Hepatocyte (in vitro differentiated cells): ENCODE data around the gene RYK. TPM values are rescaled to one million over a fixed set of nuclear protein-coding genes. Genes with fewer than 3 reads are reported as not detected.

Experiments used
- DNase-seq: peaks from one replicate; pipeline ENCODE4 v3.0.0-alpha.2; 2016; ENCODE audit warnings: low spot score
- H2AFZ ChIP-seq: fragments of 200-600 bp; sonication (generic); 2 replicates; pipeline ENCODE4 v1.6.0; 2016; ENCODE audit warnings: antibody characterized with exemption, mild to moderate bottlenecking
- H3K27ac ChIP-seq: fragments of 200-600 bp; sonication (generic); 2 replicates; pipeline ENCODE4 v1.5.1; 2016; ENCODE audit warnings: mild to moderate bottlenecking
- H3K27me3 ChIP-seq: fragments of 200-600 bp; sonication (generic); 2 replicates; pipeline ENCODE4 v1.6.1; 2016
- H3K36me3 ChIP-seq: fragments of 200-600 bp; sonication (generic); replicated peaks from 2 replicates; pipeline ENCODE4 v1.5.1; 2016; ENCODE audit warnings: low read depth; ENCODE audit not compliant: insufficient read depth
- H3K4me1 ChIP-seq: fragments of 200-600 bp; sonication (generic); 2 replicates; pipeline ENCODE4 v1.5.1; 2016; ENCODE audit warnings: mild to moderate bottlenecking, moderate library complexity; ENCODE audit not compliant: insufficient read depth
- H3K4me2 ChIP-seq: fragments of 200-600 bp; sonication (generic); 2 replicates; pipeline ENCODE4 v1.6.0; 2016
- H3K4me3 ChIP-seq: fragments of 200-600 bp; sonication (generic); 2 replicates; pipeline ENCODE4 v1.5.1; 2016; ENCODE audit warnings: mild to moderate bottlenecking
- H3K79me2 ChIP-seq: fragments of 200-600 bp; sonication (generic); 2 replicates; pipeline ENCODE4 v1.6.0; 2017; ENCODE audit warnings: mild to moderate bottlenecking
- H3K9me2 ChIP-seq: fragments of 200-600 bp; sonication (generic); replicated peaks from 2 replicates; pipeline ENCODE4 v1.6.0; 2017; ENCODE audit warnings: mild to moderate bottlenecking; ENCODE audit not compliant: insufficient read depth
- H3K9me3 ChIP-seq: fragments of 200-600 bp; sonication (generic); 2 replicates; pipeline ENCODE4 v1.5.1; 2016; ENCODE audit warnings: low read depth, mild to moderate bottlenecking
- H4K20me1 ChIP-seq: fragments of 200-600 bp; sonication (generic); 2 replicates; pipeline ENCODE4 v1.6.0; 2016; ENCODE audit warnings: mild to moderate bottlenecking; ENCODE audit not compliant: insufficient read depth, poor library complexity, severe bottlenecking
- CTCF ChIP-seq: fragments of 200-600 bp; sonication (generic); IDR thresholded peaks from 2 replicates; pipeline ENCODE4 v1.5.1; 2016; ENCODE audit warnings: antibody characterized with exemption, mild to moderate bottlenecking; ENCODE audit not compliant: poor library complexity
- EZH2 ChIP-seq: fragments of 200-600 bp; sonication (generic); IDR thresholded peaks from 2 replicates; pipeline ENCODE4 v1.6.1; 2016; ENCODE audit warnings: antibody characterized with exemption, mild to moderate bottlenecking, borderline replicate concordance
- EZH2phosphoT487 ChIP-seq: fragments of 200-600 bp; sonication (generic); IDR thresholded peaks from one replicate; pipeline ENCODE4 v1.6.1; 2018; ENCODE audit warnings: antibody characterized with exemption, mild to moderate bottlenecking, low read depth, moderate library complexity; ENCODE audit not compliant: unreplicated experiment, severe bottlenecking
- WGBS: methylation state at CpG from one replicate; pipeline ENCODE4 v1.1.6; 2016; ENCODE audit warnings: low lambda C conversion rate; ENCODE audit errors: missing lambda C conversion rate; 5-methylcytosine and 5-hydroxymethylcytosine counted together
- polyA plus RNA-seq: library from polyadenylated mRNA; unstranded; fragments of >200 nt; fragmentation: Nextera tagmentation; extraction: Ambion mirVana; gene quantifications from 2 replicates; pipeline ENCODE4 v1.2.1, GENCODE V29; 2016
- total RNA-seq: library from RNA; depleted of rRNA; stranded (reverse); fragments of >200 nt; gene quantifications from 2 replicates; pipeline ENCODE4 v1.2.3, GENCODE V29; 2014

RYK gene
- total and polyA plus RNA-seq, 2 experiments from 2014 or later: 56.5 to 102 TPM

GRCh38 chr3:134153761-134154160, 96.9 kb downstream of the RYK start:
- Histone ChIP-seq H3K4me2 (no peak overlapping the region), H3K4me1 (no peaks in the 10 kb centered on the region), H3K9me3 (no peaks in the 10 kb centered on the region), H4K20me1 (no peaks in the 10 kb centered on the region), H3K27ac (no peak overlapping the region), H3K79me2 (no peaks in the 10 kb centered on the region), H3K9me2 (no peaks in the 10 kb centered on the region), H3K36me3 (no peaks in the 10 kb centered on the region), H2AFZ (no peak overlapping the region), H3K27me3 (no peaks in the 10 kb centered on the region), H3K4me3 (no peak overlapping the region)
- no peak for DNase-seq
- TF ChIP-seq EZH2phosphoT487 (no peak), EZH2 (no peak), CTCF (no peak)
- WGBS: 96% methylated on average over 13 of the region's 13 CpGs

- H3K27ac ChIP-seq: no peak overlapping the region
- TF ChIP-seq EZH2: no peak
- TF ChIP-seq CTCF: no peak
- no peak for TF ChIP-seq EZH2phosphoT487
- H3K27me3 ChIP-seq: no peaks in the 10 kb centered on the region
- H3K4me2 ChIP-seq: no peak overlapping the region
- H3K4me3 ChIP-seq: no peak overlapping the region
- no peaks in the 10 kb centered on the region for H3K9me3 ChIP-seq
- H3K9me2 ChIP-seq: no peaks in the 10 kb centered on the region
- H2AFZ ChIP-seq: no peak overlapping the region
- no peaks in the 10 kb centered on the region for H3K79me2 ChIP-seq
- DNase-seq: no peak
- no peaks in the 10 kb centered on the region for H3K36me3 ChIP-seq
- WGBS: 82% methylated on average over 2 of the region's 2 CpGs
- no peaks in the 10 kb centered on the region for H3K4me1 ChIP-seq
- H4K20me1 ChIP-seq: no peaks in the 10 kb centered on the region
Measured at GRCh38 chr3:134150476-134150875, 100.2 kb downstream of the RYK start.

GRCh38 chr3:134149286-134149685, 101.4 kb downstream of the RYK start:
- Histone ChIP-seq H3K4me1 (no peaks in the 10 kb centered on the region), H2AFZ (no peak overlapping the region), H3K27me3 (no peaks in the 10 kb centered on the region), H3K9me3 (no peaks in the 10 kb centered on the region), H3K36me3 (no peaks in the 10 kb centered on the region), H3K79me2 (no peaks in the 10 kb centered on the region), H3K4me2 (no peak overlapping the region), H3K9me2 (no peaks in the 10 kb centered on the region), H4K20me1 (no peaks in the 10 kb centered on the region), H3K4me3 (no peak overlapping the region), H3K27ac (no peak overlapping the region)
- 82% methylated on average over 2 of the region's 2 CpGs for WGBS
- no peak for DNase-seq
- TF ChIP-seq EZH2phosphoT487: no peak
- no peak for TF ChIP-seq CTCF
- TF ChIP-seq EZH2: no peak

- H3K9me2 ChIP-seq: no peaks in the 10 kb centered on the region
- TF ChIP-seq EZH2phosphoT487: no peak
- TF ChIP-seq EZH2: no peak
- no peak for TF ChIP-seq CTCF
- H3K4me2 ChIP-seq: no peak overlapping the region
- H3K27ac ChIP-seq: no peak overlapping the region
- H3K4me3 ChIP-seq: no peak overlapping the region
- H2AFZ ChIP-seq: no peak overlapping the region
- DNase-seq: no peak
- no peaks in the 10 kb centered on the region for H3K79me2 ChIP-seq
- H3K9me3 ChIP-seq: no peaks in the 10 kb centered on the region
- no peaks in the 10 kb centered on the region for H3K27me3 ChIP-seq
- no peaks in the 10 kb centered on the region for H4K20me1 ChIP-seq
- no peaks in the 10 kb centered on the region for H3K4me1 ChIP-seq
- no peaks in the 10 kb centered on the region for H3K36me3 ChIP-seq
- WGBS: 96% methylated on average over 3 of the region's 3 CpGs
Measured at GRCh38 chr3:134148534-134148933, 102.1 kb downstream of the RYK start.
